K562 (cell line): ENCODE measurements around the gene ZMYM4. TPM values are rescaled to one million over a fixed set of nuclear protein-coding genes. Genes with fewer than 3 reads are reported as not detected.

ENCODE experiments used
- ATAC-seq: fragments of 200-7000 bp; cut with Tn5 transposase; 3 replicates; pipeline ENCODE4 v1.9.1; 2020; ENCODE audit warnings: moderate library complexity
- BruUV-seq: library from RNA; stranded (reverse); fragments of 400-500 nt; replicated peaks from 2 replicates; lab custom pipeline; 2021; lab: Mats Ljungman, UMichigan
- CTCF ChIA-PET: fragments of 300-600 bp; formaldehyde crosslinking; extraction: SDS; loops from one replicate; lab custom pipeline; 2021; ENCODE audit warnings: low intra/inter-chr PET ratio; lab: Yijun Ruan, JAX
- POLR2A ChIA-PET: fragments of 300-600, 350-650 bp; sonication (Branson Sonifier 250); formaldehyde crosslinking; extraction: SDS; loops from one replicate; lab custom pipeline; 2021; ENCODE audit warnings: antibody characterized with exemption, inconsistent platforms; lab: Yijun Ruan, JAX
- DNase-seq, 4 experiments: peaks; one replicate each; pipeline versions ENCODE4 v3.0.0 to v3.0.0-alpha.2; 2011 to 2018; ENCODE audit warnings: low spot score in 3 of 4, mixed read lengths in 3 of 4; ENCODE audit errors: extremely low read depth in 1 of 4
- FAIRE-seq: peaks from 2 replicates; lab custom pipeline; 2011; peaks lifted over from hg19 to GRCh38; lab: Jason Lieb, UNC
- H2AFZ ChIP-seq: 2 replicates; pipeline ENCODE4 v1.6.0; 2011; ENCODE audit warnings: low read depth, low read length, control low read depth, inconsistent platforms
- H3K27ac ChIP-seq: fragments of 200-600 bp; 3 replicates; pipeline ENCODE4 v1.8.0; 2011; ENCODE audit warnings: low read depth, mild to moderate bottlenecking, control low read depth, inconsistent platforms, low read length, moderate library complexity, mixed read lengths; ENCODE audit errors: extremely low read depth
- H3K27me3 ChIP-seq, 2 experiments: fragments of 300-600 bp in 1 of 2; 2 replicates in 1 of 2; 3 replicates in 1 of 2; pipeline versions ENCODE4 v1.6.0 to v1.8.0; 2011; ENCODE audit warnings: inconsistent platforms in 2 of 2, low read length in 2 of 2, mild to moderate bottlenecking in 1 of 2, mixed read lengths in 1 of 2, moderate library complexity in 1 of 2; ENCODE audit not compliant: control insufficient read depth in 2 of 2, insufficient read depth in 2 of 2
- H3K36me3 ChIP-seq: fragments of 300-600 bp; 3 replicates; pipeline ENCODE4 v1.8.0; 2011; ENCODE audit warnings: mild to moderate bottlenecking, low read length, inconsistent platforms; ENCODE audit not compliant: control insufficient read depth, insufficient read depth
- H3K4me1 ChIP-seq, 2 experiments: fragments of 200-600 bp in 1 of 2; replicated peaks in 1 of 2; 2 replicates in 1 of 2; 3 replicates in 1 of 2; pipeline versions ENCODE4 v1.5.1 to v1.8.0; 2011; ENCODE audit warnings: inconsistent platforms in 2 of 2, low read length in 2 of 2, mild to moderate bottlenecking in 1 of 2, mixed read lengths in 1 of 2, moderate library complexity in 1 of 2; ENCODE audit not compliant: control insufficient read depth in 2 of 2, insufficient read depth in 2 of 2
- H3K4me2 ChIP-seq: 2 replicates; pipeline ENCODE4 v1.6.1; 2011; ENCODE audit warnings: low read length, control low read depth, inconsistent platforms, mixed read lengths; ENCODE audit not compliant: insufficient read depth
- H3K4me3 ChIP-seq: fragments of 200-600 bp; sonication (generic), shearing (Covaris generic); 2 replicates; pipeline ENCODE4 v1.5.1; 2016; ENCODE audit warnings: control low read depth, inconsistent platforms
- H3K79me2 ChIP-seq: fragments of 200-600 bp; 3 replicates; pipeline ENCODE4 v1.8.0; 2011; ENCODE audit warnings: low read length, inconsistent platforms; ENCODE audit not compliant: control insufficient read depth, insufficient read depth
- H3K9ac ChIP-seq, 2 experiments: 2 replicates each; pipeline versions ENCODE4 v1.6.0 to v1.6.1; 2011; ENCODE audit warnings: low read depth in 2 of 2, low read length in 2 of 2, control low read depth in 1 of 2, inconsistent platforms in 1 of 2, mild to moderate bottlenecking in 1 of 2, mixed read lengths in 1 of 2; ENCODE audit not compliant: insufficient read depth in 1 of 2
- H3K9me1 ChIP-seq: one replicate; pipeline ENCODE4 v1.6.0; 2011; ENCODE audit warnings: inconsistent platforms, mild to moderate bottlenecking, low read length, moderate library complexity; ENCODE audit not compliant: control insufficient read depth, insufficient read depth
- H3K9me3 ChIP-seq: replicated peaks from 2 replicates; pipeline ENCODE4 v1.5.1; 2011; ENCODE audit warnings: low read depth, low read length, inconsistent platforms; ENCODE audit not compliant: control insufficient read depth, insufficient read depth
- H4K20me1 ChIP-seq: replicated peaks from 2 replicates; pipeline ENCODE4 v1.6.1; 2011; ENCODE audit warnings: low read length, inconsistent platforms, mixed read lengths; ENCODE audit not compliant: control insufficient read depth, insufficient read depth
- CBX3 ChIP-seq, 2 experiments: IDR thresholded peaks; 1 replicate in 1 of 2; 2 replicates in 1 of 2; pipeline ENCODE4 v1.6.1; 2012; ENCODE audit warnings: inconsistent platforms in 2 of 2, low read length in 2 of 2, borderline replicate concordance in 1 of 2, control low read depth in 1 of 2
- CEBPB ChIP-seq: fragments of 450-650 bp; IDR thresholded peaks from 2 replicates; pipeline ENCODE4 v1.6.1; 2016; ENCODE audit warnings: missing genetic modification characterization, missing compliant biosample characterization
- CEBPG ChIP-seq, 3 experiments: fragments of 200-800 bp in 1 of 3; sonication (Bioruptor generic) in 1 of 3; sonication (generic) in 1 of 3; formaldehyde crosslinking in 1 of 3; IDR thresholded peaks in 2 of 3; conservative IDR thresholded peaks in 1 of 3; 2 replicates each; pipeline versions ENCODE4 v1.6.1 to v1.8.0; 2016 to 2022; ENCODE audit warnings: missing compliant biosample characterization in 2 of 3, missing genetic modification characterization in 2 of 3, mild to moderate bottlenecking in 1 of 3, missing genetic modification reagents in 1 of 3
- SMARCE1 ChIP-seq: fragments of 450-650 bp; IDR thresholded peaks from 2 replicates; pipeline ENCODE4 v1.7.1; 2016; ENCODE audit warnings: mild to moderate bottlenecking
- SNAPC5 ChIP-seq: fragments of 250-450 bp; sonication (Bioruptor Pico); IDR thresholded peaks from 2 replicates; pipeline ENCODE4 v1.8.0; 2021; ENCODE audit warnings: moderate library complexity, mild to moderate bottlenecking, inconsistent platforms
- ZNF512 ChIP-seq: IDR thresholded peaks from 2 replicates; pipeline ENCODE4 v1.6.1; 2016; ENCODE audit warnings: missing genetic modification characterization, missing compliant biosample characterization
- WGBS: fragments of 100-300 bp; shearing (Covaris generic); methylation state at CpG from one replicate; pipeline ENCODE4 v1.1.6; 2016; ENCODE audit warnings: low coverage, mixed read lengths; ENCODE audit not compliant: insufficient coverage; ENCODE audit errors: missing lambda C conversion rate; 5-methylcytosine and 5-hydroxymethylcytosine counted together
- in situ Hi-C: fragments of 300-500 bp; cut with MboI; formaldehyde crosslinking; loops from 4 replicates; pipeline ENCODE4 v1.15.0; 2018; ENCODE audit warnings: inconsistent platforms, mixed read lengths
- intact Hi-C: fragments of 100-400 bp; cut with micrococcal nuclease; formaldehyde crosslinking; loops from 2 replicates; pipeline ENCODE4 v1.14.2; 2022
- polyA plus RNA-seq, 8 experiments: library from polyadenylated mRNA; depleted of rRNA in 4 of 8; stranded (reverse) in 5 of 8; unstranded in 3 of 8; fragments of >200 nt; fragmentation: Nextera tagmentation in 2 of 8; fragmentation: Illumina TruSeq in 1 of 8; extraction: Ambion mirVana in 2 of 8; extraction: Trizol in 1 of 8; gene quantifications; 2 replicates each; pipeline versions ENCODE4 v1.2.1 to v1.2.3, GENCODE V29; 2011 to 2014; ENCODE audit warnings: inconsistent platforms in 1 of 8, missing spikeins in 1 of 8
- total RNA-seq, 7 experiments: library from RNA; depleted of rRNA in 6 of 7; stranded (reverse); fragments of >200 nt in 6 of 7; fragmentation: Illumina TruSeq in 2 of 7; extraction: Trizol in 2 of 7; gene quantifications; 2 replicates each; pipeline versions ENCODE4 v1.2.1 to v1.2.3, GENCODE V29; 2011 to 2021; ENCODE audit warnings: low replicate concordance in 1 of 7
- TF ChIP-seq, protein P1 (sequence below): sonication (generic); formaldehyde crosslinking; IDR thresholded peaks from 2 replicates; pipeline ENCODE4 v1.9.0; 2022; ENCODE audit warnings: mild to moderate bottlenecking, missing genetic modification reagents

The ZMYM4 gene
- total and polyA plus RNA-seq, 9 of the 15 experiments (the other 6 are each of a cell fraction or from before 2014, with no cell fraction given) = 15.2 to 77.2 (median 63.3) TPM

- peak; percentile 99 for TF ChIP-seq ZNF512 (tag)
- no peak for TF ChIP-seq CBX3 (IDR thresholded peaks at IDR 0.05; ENCODE audit: borderline replicate concordance in 1 of 2, low read length in 2 of 2)
- TF ChIP-seq SMARCE1 = peak; percentile 23; the same call in 1 of the 2 replicates
Measured at GRCh38 chr1:35280006-35280405, 11.5 kb downstream of the ZMYM4 start (continued).

DNA sequence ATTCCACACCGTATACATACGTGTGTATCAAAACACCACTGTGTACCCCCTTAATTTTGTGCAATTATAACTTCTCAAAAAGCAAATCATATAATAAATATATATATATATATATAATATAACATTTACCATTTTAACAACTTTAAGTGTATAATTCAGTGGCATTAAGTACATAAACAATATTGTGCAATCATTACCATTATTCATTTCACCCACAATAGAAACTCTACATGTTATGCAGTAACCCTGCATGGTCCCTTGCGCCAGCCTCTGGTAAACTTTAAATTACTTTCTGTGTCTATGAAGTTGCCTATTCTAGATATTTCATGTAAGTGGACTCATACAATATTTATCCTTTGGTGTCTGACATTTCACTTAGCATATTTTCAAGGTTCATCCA is 13.1 kb downstream of the ZMYM4 start:
- CTCF ChIA-PET = no interaction called here
- H3K9me1 ChIP-seq = no peaks in the 10 kb centered on the region

More for the DNA sequence above, 13.1 kb downstream of the ZMYM4 start:
- peaks cover 12% of the 10 kb centered on the region for H3K9me3 ChIP-seq
- no peak overlapping the region for H2AFZ ChIP-seq
- no peak overlapping the region for H3K4me2 ChIP-seq
- 91% methylated on average over 3 of the region's 3 CpGs for WGBS
- DNase-seq = no peak
- peaks cover 82% of the 10 kb centered on the region for H3K79me2 ChIP-seq
- no peak overlapping the region for H3K27ac ChIP-seq
- ATAC-seq = no peak
- no peak for FAIRE-seq
- no peaks in the 10 kb centered on the region; a peak in 1 of 5 replicates for H3K27me3 ChIP-seq
- 0 out of 2 replicates have a peak, but pooled peaks cover 4% of the 10 kb centered on the region for H4K20me1 ChIP-seq
- no peak for TF ChIP-seq CEBPG (CRISPR knock-in tag; IDR thresholded peaks at IDR 0.05)
- peak; percentile 34 to 88; a peak in 2 of 4 replicates for TF ChIP-seq CEBPG (tag; conservative IDR thresholded peaks at IDR 0.05 in 1 of 2, IDR thresholded peaks at IDR 0.05 in 1 of 2)
- TF ChIP-seq, protein P1, sequence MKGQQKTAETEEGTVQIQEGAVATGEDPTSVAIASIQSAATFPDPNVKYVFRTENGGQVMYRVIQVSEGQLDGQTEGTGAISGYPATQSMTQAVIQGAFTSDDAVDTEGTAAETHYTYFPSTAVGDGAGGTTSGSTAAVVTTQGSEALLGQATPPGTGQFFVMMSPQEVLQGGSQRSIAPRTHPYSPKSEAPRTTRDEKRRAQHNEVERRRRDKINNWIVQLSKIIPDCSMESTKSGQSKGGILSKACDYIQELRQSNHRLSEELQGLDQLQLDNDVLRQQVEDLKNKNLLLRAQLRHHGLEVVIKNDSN (CRISPR knock-in tag) = no peak
- peak; percentile 67 for TF ChIP-seq CEBPB (tag)
- TF ChIP-seq SNAPC5 (CRISPR knock-in tag) = no peak
- intact Hi-C loops (no loop called here), in situ Hi-C loops (no loop called here)
- POLR2A ChIA-PET = no interaction called here
- no peak overlapping the region for H3K9ac ChIP-seq
- H3K4me3 ChIP-seq = no peak overlapping the region
- H3K4me1 ChIP-seq = peaks cover 20 to 35% of the 10 kb centered on the region in 2 experiments; a peak in 4 of 5 replicates
- H3K36me3 ChIP-seq = peaks cover 44% of the 10 kb centered on the region
- no TSS peak for BruUV-seq
